Activated T-cell treated with anti-CD3 and anti-CD28 coated beads, Interleukin-2, amount 50 U/mL, for 24 hours (primary cell): ENCODE results near the gene TMEM204.

Source experiments
- DNase-seq: peaks from one replicate; pipeline ENCODE4 v3.0.0-alpha.2; 2020
- H3K27ac Mint-ChIP-seq: 2 replicates; pipeline ENCODE4 v1.8.0; 2020; ENCODE audit warnings: mild to moderate bottlenecking, mixed read lengths
- H3K27me3 Mint-ChIP-seq: 2 replicates; pipeline ENCODE4 v1.8.0; 2020; ENCODE audit warnings: mixed read lengths
- H3K36me3 Mint-ChIP-seq: 2 replicates; pipeline ENCODE4 v1.8.0; 2020; ENCODE audit warnings: low read depth, mixed read lengths
- H3K4me1 Mint-ChIP-seq: 2 replicates; pipeline ENCODE4 v1.8.0; 2020; ENCODE audit warnings: low read depth, mixed read lengths
- H3K4me3 Mint-ChIP-seq: 2 replicates; pipeline ENCODE4 v1.8.0; 2020; ENCODE audit warnings: mild to moderate bottlenecking, moderate library complexity, mixed read lengths
- H3K9me3 Mint-ChIP-seq: 2 replicates; pipeline ENCODE4 v1.8.0; 2020; ENCODE audit warnings: mixed read lengths

The TMEM204 gene

DNA sequence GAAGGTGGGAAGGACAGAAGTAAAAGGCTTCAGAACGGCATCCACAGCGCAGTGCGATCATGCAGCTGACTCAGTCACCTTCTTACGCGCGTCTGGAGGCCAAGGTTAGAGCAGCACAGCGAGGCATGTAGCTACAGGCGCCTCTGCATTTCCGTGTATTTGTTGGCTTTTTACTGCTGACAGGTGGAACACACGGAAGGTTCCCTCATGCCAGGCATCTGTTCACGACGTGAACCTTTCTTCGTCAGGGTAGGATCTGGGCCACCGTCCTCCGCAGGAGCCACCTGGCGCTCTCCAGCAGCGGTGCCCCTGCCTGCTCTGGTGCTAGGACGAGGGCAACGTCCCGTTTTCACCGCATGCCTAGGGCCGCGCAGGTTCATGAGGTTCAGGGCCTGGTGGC, 15.3 kb downstream of the TMEM204 start:
- H3K27me3 Mint-ChIP-seq, result no peaks in the 10 kb centered on the region
- peak overlapping the region; percentile 78 for H3K27ac Mint-ChIP-seq
- H3K4me3 Mint-ChIP-seq, result no peak overlapping the region
- peaks cover 85% of the 10 kb centered on the region for H3K36me3 Mint-ChIP-seq
- peaks cover 62% of the 10 kb centered on the region for H3K4me1 Mint-ChIP-seq
- no peaks in the 10 kb centered on the region for H3K9me3 Mint-ChIP-seq
- DNase-seq, result no peak

DNA sequence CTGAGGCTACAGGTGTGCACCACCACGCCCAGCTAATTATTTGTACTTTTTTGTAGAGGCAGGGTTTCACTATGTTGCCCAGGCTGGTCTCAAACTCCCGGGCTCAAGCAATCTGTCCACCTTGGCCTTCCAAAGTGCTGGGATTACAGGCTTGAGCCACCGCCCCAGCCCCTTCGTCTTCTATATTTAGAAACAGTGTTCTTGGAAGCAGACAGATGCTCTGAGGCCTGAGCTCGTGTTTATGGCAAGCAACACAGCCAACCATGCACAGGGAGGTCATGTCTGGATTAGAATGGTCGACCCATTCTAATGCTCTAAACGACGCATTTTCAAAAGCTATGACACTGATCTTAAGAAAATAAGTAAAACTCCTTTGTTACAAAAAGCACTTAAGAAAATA, 16.6 kb downstream of the TMEM204 start:
- no peaks in the 10 kb centered on the region for H3K9me3 Mint-ChIP-seq
- no peak for DNase-seq
- H3K27ac Mint-ChIP-seq, result peak overlapping the region; percentile 47
- peaks cover 54% of the 10 kb centered on the region for H3K4me1 Mint-ChIP-seq
- no peak overlapping the region for H3K4me3 Mint-ChIP-seq
- H3K36me3 Mint-ChIP-seq, result peaks cover 88% of the 10 kb centered on the region
- no peaks in the 10 kb centered on the region for H3K27me3 Mint-ChIP-seq

DNA sequence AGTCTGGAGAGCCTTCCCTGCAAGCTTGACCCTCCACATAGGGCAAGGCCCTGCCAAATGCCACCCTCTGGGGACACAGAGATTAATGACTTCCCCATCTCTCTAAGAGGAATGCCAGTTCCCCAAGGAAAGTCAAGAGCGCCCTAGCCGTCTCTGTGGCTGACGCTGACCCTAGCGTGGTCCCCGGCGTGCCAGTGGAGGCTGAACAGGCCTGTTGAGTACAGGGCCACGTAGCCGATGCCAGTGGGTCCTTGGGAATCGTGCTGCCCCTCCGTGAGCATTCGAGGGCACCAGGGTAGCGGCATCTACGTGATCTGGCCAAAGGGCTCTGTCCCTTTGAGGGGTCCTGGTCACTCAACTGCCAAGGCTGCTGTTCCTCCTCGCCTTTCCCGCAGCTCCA, 17.2 kb downstream of the TMEM204 start:
- Mint-ChIP-seq H3K4me3 (no peak overlapping the region), H3K9me3 (no peaks in the 10 kb centered on the region), H3K4me1 (peaks cover 47% of the 10 kb centered on the region), H3K27me3 (no peaks in the 10 kb centered on the region), H3K27ac (peak overlapping the region; percentile 63), H3K36me3 (peaks cover 88% of the 10 kb centered on the region)
- DNase-seq, result no peak

DNA sequence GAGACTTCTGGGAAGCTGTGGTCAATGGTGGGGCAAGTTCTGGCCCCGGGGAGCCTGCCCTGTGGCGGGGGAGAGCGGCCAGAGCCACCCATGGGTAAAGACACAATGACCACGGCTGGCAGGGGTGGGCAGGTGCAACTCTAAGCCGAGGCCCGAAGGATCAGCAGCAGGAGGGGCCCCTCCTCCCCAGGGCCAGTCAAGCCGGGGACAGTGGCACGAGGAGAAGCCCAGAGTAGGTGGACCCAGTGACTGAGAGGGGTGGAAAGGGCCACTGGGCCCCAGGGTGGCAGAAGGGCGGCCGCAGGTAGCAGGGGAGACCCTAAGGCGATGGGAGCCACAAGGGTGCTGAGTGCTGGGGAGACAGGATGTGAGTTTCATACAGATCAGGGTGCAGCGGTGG, 17.7 kb downstream of the TMEM204 start:
- no peaks in the 10 kb centered on the region for H3K27me3 Mint-ChIP-seq
- DNase-seq, result no peak
- peaks cover 44% of the 10 kb centered on the region for H3K4me1 Mint-ChIP-seq
- H3K9me3 Mint-ChIP-seq, result no peaks in the 10 kb centered on the region
- H3K4me3 Mint-ChIP-seq, result no peak overlapping the region
- peaks cover 90% of the 10 kb centered on the region for H3K36me3 Mint-ChIP-seq
- H3K27ac Mint-ChIP-seq, result peak overlapping the region; percentile 63

DNA sequence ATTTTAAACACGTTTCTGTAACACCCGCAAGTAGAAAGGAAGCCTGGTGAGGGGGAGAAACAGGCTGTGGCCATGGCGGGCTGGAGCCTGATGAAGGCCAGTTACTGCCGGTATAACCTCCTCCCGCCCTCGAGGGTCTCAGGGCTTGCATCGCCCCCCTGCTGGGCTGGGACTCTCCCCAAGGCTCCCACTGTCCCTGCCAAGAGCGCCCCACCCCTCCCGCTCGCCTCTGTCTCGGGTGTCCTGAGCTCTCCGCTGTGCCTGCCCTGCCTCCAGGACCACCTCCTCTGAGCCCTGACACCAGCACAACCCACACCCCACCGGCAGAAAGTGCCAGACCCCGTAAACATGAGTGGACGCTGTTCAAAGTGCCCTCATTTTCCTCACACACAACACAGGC, 18.7 kb downstream of the TMEM204 start:
- Mint-ChIP-seq H3K9me3 (no peaks in the 10 kb centered on the region), H3K36me3 (peaks cover 86% of the 10 kb centered on the region), H3K4me1 (peaks cover 34% of the 10 kb centered on the region), H3K4me3 (no peak overlapping the region), H3K27me3 (no peaks in the 10 kb centered on the region), H3K27ac (peak overlapping the region; percentile 63)
- DNase-seq, result no peak

DNA sequence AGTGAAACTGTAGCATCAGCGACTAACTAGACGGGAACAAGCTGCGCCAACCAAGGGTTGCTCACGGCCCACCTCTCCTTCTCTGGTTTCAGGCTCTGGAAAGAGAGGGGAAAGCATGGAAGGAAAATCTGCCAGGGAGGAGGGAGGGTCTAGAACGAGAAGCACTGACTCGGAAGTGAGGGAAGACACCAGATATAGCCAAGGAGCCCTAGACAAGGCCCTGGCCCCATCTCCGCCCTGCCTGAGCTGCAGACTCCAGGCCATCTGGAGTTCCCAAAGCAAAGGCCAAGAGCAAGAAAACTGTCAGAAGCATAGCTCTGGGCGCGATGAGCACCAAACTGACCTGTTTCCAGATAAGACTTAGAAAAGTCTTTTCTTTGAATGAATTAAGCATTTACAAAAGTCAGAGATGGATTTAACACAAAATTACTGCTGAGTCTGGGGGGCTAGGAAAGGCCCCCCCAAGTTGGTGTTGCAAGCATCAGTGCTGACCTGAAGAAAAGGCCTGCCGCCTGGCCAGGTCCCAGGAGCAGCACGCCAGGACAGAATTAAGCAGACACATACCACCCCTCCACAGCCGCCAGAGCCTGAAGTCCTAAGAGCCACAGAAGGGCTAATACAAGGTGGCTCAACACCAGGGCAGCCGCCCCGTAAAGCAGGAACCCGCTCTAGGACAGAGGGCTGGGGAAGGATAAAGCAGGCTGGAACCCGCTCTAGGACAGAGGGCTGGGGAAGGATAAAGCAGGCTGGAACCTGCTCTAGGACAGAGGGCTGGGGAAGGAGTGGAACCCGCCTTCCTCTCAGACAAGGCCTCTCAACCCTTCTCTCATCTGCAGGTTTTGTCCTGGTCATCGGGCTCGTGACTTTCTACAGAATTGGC, 20.7 kb downstream of the TMEM204 start:
- H3K27ac Mint-ChIP-seq, result peak overlapping the region; percentile 80
- DNase-seq, result no peak
- no peaks in the 10 kb centered on the region for H3K9me3 Mint-ChIP-seq
- no peak overlapping the region for H3K4me3 Mint-ChIP-seq
- H3K27me3 Mint-ChIP-seq, result no peaks in the 10 kb centered on the region
- H3K4me1 Mint-ChIP-seq, result peaks cover 26% of the 10 kb centered on the region
- H3K36me3 Mint-ChIP-seq, result peaks cover 87% of the 10 kb centered on the region

DNA sequence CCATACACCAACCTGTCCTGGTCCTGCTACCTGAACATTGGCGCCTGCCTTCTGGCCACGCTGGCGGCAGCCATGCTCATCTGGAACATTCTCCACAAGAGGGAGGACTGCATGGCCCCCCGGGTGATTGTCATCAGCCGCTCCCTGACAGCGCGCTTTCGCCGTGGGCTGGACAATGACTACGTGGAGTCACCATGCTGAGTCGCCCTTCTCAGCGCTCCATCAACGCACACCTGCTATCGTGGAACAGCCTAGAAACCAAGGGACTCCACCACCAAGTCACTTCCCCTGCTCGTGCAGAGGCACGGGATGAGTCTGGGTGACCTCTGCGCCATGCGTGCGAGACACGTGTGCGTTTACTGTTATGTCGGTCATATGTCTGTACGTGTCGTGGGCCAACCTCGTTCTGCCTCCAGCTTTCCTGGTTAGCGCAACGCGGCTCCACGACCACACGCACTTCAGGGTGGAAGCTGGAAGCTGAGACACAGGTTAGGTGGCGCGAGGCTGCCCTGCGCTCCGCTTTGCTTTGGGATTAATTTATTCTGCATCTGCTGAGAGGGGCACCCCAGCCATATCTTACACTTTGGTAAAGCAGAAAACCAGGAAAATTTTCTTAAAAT, 21.5 kb downstream of the TMEM204 start:
- peaks cover 79% of the 10 kb centered on the region for H3K36me3 Mint-ChIP-seq
- H3K27ac Mint-ChIP-seq, result peak overlapping the region; percentile 64
- H3K4me3 Mint-ChIP-seq, result no peak overlapping the region
- H3K4me1 Mint-ChIP-seq, result peaks cover 30% of the 10 kb centered on the region
- no peaks in the 10 kb centered on the region for H3K27me3 Mint-ChIP-seq
- DNase-seq, result no peak
- H3K9me3 Mint-ChIP-seq, result no peaks in the 10 kb centered on the region

DNA sequence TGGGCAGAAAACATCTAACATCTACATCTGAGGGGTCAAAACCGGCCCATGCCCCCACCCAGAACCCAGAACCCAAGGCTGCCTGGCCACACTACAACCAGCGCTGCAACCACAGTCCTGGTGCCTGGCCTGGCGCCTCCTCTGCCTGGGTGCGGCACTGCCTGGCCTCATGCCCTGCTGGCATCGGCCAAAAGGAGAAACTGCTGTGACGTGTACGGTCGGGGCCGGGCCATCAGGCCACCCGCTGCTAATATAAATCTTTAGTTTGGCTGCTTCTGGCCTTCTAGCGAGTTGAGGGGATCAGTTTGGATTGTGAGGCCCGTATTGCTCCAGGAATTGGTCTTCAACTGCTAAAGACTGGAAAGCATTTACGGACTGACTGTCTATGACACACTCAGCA, 22.8 kb downstream of the TMEM204 start:
- Mint-ChIP-seq H3K27ac (peak overlapping the region; percentile 12), H3K9me3 (no peaks in the 10 kb centered on the region), H3K4me3 (no peak overlapping the region), H3K36me3 (peaks cover 67% of the 10 kb centered on the region), H3K27me3 (no peaks in the 10 kb centered on the region), H3K4me1 (peaks cover 37% of the 10 kb centered on the region)
- no peak for DNase-seq

DNA sequence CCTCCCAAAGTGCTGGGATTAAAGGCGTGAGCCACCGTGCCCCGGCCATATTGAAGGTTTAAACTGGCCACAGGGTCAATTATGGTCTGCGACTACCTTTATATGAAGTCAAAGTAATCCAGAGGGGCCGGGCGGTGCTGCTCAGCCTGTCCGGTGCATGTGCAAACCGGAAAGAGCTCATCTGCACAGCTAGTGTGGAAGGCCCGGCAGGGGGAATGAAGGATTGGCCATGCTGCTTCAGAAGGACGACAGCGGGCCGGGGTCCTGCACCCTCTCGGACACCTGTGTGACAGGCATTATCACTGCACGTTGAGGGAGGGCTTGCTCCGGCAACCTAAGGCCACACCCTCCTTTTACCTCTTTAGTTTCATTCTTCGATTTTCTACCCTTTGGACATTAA, 23.6 kb downstream of the TMEM204 start:
- H3K4me3 Mint-ChIP-seq, result no peak overlapping the region
- peaks cover 41% of the 10 kb centered on the region for H3K4me1 Mint-ChIP-seq
- H3K27ac Mint-ChIP-seq, result peak overlapping the region; percentile 13
- H3K9me3 Mint-ChIP-seq, result no peaks in the 10 kb centered on the region
- no peaks in the 10 kb centered on the region for H3K27me3 Mint-ChIP-seq
- no peak for DNase-seq
- peaks cover 59% of the 10 kb centered on the region for H3K36me3 Mint-ChIP-seq

DNA sequence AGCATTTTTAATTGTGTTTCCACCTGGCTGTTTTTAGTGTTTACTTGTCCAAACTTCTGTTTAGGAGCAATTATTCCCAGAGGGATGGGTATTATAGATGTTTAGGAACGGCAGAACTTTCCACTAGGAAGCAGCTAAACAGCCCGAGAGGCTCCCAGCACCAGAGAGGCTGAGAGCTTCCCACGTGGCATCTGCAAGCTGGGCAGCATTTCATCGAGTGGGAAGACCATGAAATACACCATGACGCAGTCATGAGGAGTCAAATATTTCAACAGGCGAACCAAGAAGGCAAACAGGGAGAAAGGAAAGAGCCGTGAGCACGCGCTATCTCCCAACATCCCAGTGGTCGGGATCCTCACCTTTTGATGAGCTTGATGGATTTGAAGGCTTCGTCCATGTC, 24.1 kb downstream of the TMEM204 start:
- Mint-ChIP-seq H3K27me3 (no peaks in the 10 kb centered on the region), H3K9me3 (no peaks in the 10 kb centered on the region), H3K27ac (peak overlapping the region; percentile 19), H3K4me1 (peaks cover 38% of the 10 kb centered on the region), H3K4me3 (no peak overlapping the region), H3K36me3 (peaks cover 54% of the 10 kb centered on the region)
- DNase-seq, result no peak

DNA sequence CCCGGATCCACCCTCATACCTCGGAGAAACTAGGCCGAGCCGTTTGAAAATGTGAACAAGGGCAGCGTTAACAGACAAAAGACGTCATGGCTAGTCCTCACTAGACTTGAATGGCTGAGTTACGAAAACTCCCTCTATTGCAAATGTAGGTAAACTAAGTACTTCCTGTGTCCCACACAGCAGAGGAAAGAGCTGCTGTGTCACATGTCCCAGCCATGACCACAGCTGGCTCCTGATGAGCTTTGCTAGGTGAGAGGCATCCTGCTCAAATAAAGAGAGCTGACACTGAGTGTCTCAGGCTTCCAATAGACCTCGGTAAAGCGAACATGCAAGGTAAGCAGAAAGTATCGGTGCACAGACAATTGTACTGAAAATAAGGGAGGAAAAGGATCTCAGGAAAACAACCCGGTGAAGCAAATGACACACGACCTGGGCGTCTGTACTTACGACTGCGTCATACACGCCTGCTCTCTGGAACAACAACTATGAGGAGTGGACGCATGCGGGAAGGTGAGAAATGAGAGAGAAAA, 26.0 kb downstream of the TMEM204 start:
- H3K9me3 Mint-ChIP-seq, result no peaks in the 10 kb centered on the region
- peaks cover 37% of the 10 kb centered on the region for H3K36me3 Mint-ChIP-seq
- no peak overlapping the region for H3K4me3 Mint-ChIP-seq
- no peaks in the 10 kb centered on the region for H3K27me3 Mint-ChIP-seq
- H3K27ac Mint-ChIP-seq, result peak overlapping the region; percentile 5
- H3K4me1 Mint-ChIP-seq, result peaks cover 34% of the 10 kb centered on the region
- DNase-seq, result no peak

DNA sequence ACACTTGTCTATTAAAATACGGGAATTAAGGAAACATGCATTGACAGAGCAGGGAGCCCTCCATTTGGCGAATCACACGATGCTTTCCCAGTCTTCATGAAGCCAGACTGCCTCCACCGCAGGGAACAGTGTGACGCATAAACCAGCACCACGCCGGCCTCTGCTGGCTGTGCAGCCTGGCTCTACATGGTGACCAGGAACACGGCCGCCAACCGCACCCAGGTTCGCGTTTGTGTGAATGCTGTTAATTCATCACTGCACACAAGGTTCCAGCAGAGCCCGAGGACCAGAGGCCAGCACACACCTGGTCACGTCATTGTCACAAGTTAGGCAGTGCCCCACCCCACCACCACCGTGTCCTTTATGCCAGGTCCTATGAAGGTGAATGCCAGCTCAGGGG, 26.7 kb downstream of the TMEM204 start:
- Mint-ChIP-seq H3K9me3 (no peaks in the 10 kb centered on the region), H3K4me1 (peaks cover 34% of the 10 kb centered on the region), H3K27me3 (no peaks in the 10 kb centered on the region), H3K27ac (peak overlapping the region; percentile 31), H3K4me3 (no peak overlapping the region), H3K36me3 (peaks cover 31% of the 10 kb centered on the region)
- no peak for DNase-seq

DNA sequence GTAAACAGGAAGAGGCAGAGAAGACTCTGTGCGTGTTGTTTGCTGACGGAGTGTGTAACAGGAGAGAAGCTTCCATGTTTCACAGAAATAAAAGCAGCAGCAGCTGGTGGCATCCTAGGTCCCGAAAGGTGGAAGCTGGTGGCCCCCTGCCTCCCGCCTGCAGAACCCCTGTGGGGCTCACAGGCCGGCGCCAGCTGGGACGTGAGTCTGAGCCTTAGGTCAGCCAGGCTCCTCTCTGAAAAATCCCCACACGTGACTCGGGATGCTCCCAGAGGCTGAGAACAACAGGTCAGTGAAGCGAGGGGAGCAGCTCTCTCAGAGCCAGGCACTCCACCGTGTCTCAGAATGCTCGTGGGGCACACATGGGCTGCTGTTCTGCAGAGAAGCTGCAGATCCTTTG, 27.4 kb downstream of the TMEM204 start:
- Mint-ChIP-seq H3K36me3 (peaks cover 24% of the 10 kb centered on the region), H3K4me3 (no peak overlapping the region), H3K4me1 (peaks cover 34% of the 10 kb centered on the region), H3K27me3 (no peaks in the 10 kb centered on the region), H3K9me3 (no peaks in the 10 kb centered on the region), H3K27ac (peak overlapping the region; percentile 31)
- DNase-seq, result no peak

DNA sequence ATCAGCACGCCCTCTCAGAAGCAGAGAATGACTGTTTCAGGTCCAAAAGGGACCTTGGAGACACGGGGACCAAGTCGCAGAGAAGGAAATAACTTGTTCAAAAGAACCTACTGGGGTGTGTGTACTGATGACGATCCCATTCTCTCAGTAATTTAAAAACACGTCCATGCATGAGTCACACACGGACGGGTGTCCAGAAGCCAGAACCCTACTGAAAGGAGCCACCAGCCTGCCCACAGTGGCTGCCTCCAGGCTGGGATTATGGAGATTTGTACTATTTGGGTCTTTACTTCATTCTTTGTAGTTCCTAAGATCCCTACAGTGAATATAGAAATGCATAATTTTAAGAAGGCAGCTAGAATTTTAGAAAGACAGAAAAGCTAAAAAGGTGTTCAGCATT, 27.8 kb downstream of the TMEM204 start:
- no peaks in the 10 kb centered on the region for H3K9me3 Mint-ChIP-seq
- peaks cover 20% of the 10 kb centered on the region for H3K36me3 Mint-ChIP-seq
- peak overlapping the region; percentile 31 for H3K27ac Mint-ChIP-seq
- DNase-seq, result no peak
- no peaks in the 10 kb centered on the region for H3K27me3 Mint-ChIP-seq
- no peak overlapping the region for H3K4me3 Mint-ChIP-seq
- H3K4me1 Mint-ChIP-seq, result peaks cover 34% of the 10 kb centered on the region

DNA sequence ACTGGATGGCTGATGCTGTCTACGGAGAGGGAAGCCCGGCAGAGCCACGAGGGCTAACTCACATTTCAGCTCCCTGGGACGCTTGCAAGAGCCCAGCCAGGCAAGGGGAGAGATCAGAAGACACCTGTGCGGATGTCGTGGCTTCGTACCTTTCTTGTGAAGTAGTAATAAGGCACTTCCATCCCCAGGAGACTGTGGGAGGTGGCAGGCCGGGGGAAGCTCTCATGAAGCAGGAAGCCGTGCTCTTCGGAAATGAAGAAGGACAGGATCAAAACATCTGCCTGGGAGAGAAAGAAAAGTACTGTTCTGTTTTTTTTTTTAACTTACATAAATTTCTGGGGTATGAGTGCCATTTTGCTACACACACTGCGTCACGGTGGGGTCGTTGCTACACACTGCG, 28.4 kb downstream of the TMEM204 start:
- H3K4me3 Mint-ChIP-seq, result no peak overlapping the region
- H3K27me3 Mint-ChIP-seq, result no peaks in the 10 kb centered on the region
- H3K27ac Mint-ChIP-seq, result no peak overlapping the region
- H3K36me3 Mint-ChIP-seq, result peaks cover 16% of the 10 kb centered on the region
- no peak for DNase-seq
- no peaks in the 10 kb centered on the region for H3K9me3 Mint-ChIP-seq
- peaks cover 34% of the 10 kb centered on the region for H3K4me1 Mint-ChIP-seq
